SH-SY5Y (cell line): ENCODE measurements around the gene DUOXA1.
A peak's percentile ranks its signal among the peaks of the same experiment; 100 is the strongest.

Experiments used
- GATA2 ChIP-seq: IDR thresholded peaks from 2 replicates; pipeline ENCODE4 v1.6.1; 2011; ENCODE audit warnings: mild to moderate bottlenecking, low read depth, low read length
- GATA3 ChIP-seq: IDR thresholded peaks from 2 replicates; pipeline ENCODE4 v1.6.1; 2011; ENCODE audit warnings: low read depth, mild to moderate bottlenecking, low read length, moderate library complexity

DUOXA1 gene

GRCh38 chr15:45087513-45087912 lies 42.2 kb downstream of the DUOXA1 start:
- TF ChIP-seq GATA2 (no peak), GATA3 (no peak)

GRCh38 chr15:45084163-45084562 lies 45.5 kb downstream of the DUOXA1 start:
- TF ChIP-seq GATA2 (no peak), GATA3 (no peak)

GRCh38 chr15:45083223-45083622 lies 46.5 kb downstream of the DUOXA1 start:
- TF ChIP-seq GATA3 (no peak), GATA2 (no peak)

- peak; percentile 38; the same call in 1 of the 2 replicates for TF ChIP-seq GATA2
Observed at GRCh38 chr15:45077391-45077790, 52.3 kb downstream of the DUOXA1 start.
